Neural progenitor cell (in vitro differentiated cells): ENCODE data around the gene UBAP2.

Experiments
- EZH2 ChIP-seq: fragments of 200-600 bp; sonication (generic); IDR thresholded peaks from 2 replicates; pipeline ENCODE4 v1.6.1; 2017; ENCODE audit warnings: antibody characterized with exemption, mild to moderate bottlenecking, moderate library complexity
- EZH2phosphoT487 ChIP-seq: fragments of 200-600 bp; sonication (generic); IDR thresholded peaks from 2 replicates; pipeline ENCODE4 v1.6.1; 2017; ENCODE audit warnings: antibody characterized with exemption
- TF ChIP-seq, protein P1 (sequence below): fragments of 200-600 bp; sonication (generic); IDR thresholded peaks from 2 replicates; pipeline ENCODE4 v1.5.1; 2017; ENCODE audit warnings: antibody characterized with exemption, mild to moderate bottlenecking

DNA sequence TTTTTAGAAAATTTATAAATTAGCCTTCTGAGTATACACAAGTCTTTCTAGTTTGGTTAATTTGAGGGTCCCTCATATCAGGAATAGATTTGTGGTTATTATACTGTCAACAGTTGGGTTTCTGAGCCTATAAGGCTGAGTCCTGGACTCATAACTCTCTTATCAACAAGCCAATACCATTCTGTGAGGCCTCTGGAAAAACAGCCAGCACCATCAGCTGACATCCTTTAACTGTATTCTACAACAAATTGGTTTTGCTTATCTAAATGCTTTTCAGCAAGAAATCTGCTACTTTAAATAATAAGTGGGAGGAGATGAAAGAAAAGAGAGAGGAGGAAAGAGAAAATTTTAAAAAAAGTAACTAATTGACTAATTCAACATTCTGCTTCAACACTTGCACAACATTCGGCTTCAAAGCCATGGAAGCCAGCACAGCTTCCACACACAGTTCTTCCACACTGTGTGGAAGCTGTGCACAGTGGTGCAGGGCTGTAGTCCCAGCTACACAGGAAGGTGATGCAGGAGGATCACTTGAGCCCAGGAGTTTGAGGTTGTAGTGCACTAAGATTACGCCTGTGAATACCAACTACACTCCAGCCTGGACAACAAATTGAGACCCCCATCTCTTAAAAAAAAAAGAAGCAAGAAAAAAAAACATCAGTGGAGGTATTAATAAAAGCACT is 84.5 kb downstream of the UBAP2 start:
- TF ChIP-seq, protein P1, sequence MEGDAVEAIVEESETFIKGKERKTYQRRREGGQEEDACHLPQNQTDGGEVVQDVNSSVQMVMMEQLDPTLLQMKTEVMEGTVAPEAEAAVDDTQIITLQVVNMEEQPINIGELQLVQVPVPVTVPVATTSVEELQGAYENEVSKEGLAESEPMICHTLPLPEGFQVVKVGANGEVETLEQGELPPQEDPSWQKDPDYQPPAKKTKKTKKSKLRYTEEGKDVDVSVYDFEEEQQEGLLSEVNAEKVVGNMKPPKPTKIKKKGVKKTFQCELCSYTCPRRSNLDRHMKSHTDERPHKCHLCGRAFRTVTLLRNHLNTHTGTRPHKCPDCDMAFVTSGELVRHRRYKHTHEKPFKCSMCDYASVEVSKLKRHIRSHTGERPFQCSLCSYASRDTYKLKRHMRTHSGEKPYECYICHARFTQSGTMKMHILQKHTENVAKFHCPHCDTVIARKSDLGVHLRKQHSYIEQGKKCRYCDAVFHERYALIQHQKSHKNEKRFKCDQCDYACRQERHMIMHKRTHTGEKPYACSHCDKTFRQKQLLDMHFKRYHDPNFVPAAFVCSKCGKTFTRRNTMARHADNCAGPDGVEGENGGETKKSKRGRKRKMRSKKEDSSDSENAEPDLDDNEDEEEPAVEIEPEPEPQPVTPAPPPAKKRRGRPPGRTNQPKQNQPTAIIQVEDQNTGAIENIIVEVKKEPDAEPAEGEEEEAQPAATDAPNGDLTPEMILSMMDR, result no peak
- TF ChIP-seq EZH2 (no peak), EZH2phosphoT487 (no peak)
